Trophoblast cell (in vitro differentiated cells and primary cell): ENCODE results near the gene ZFP62.

ENCODE experiments used
- DNase-seq, 2 donors: peaks; one replicate each; pipeline ENCODE4 v3.0.0-alpha.2; 2016
- H2AFZ ChIP-seq: 2 replicates; pipeline ENCODE4 v1.6.1; 2013; ENCODE audit warnings: low read length, moderate library complexity, mild to moderate bottlenecking; ENCODE audit not compliant: insufficient read depth, poor library complexity
- H2AK5ac ChIP-seq: 2 replicates; pipeline ENCODE4 v1.6.1; 2013; ENCODE audit warnings: mild to moderate bottlenecking, low read length
- H2BK120ac ChIP-seq: 2 replicates; pipeline ENCODE4 v1.6.1; 2013; ENCODE audit warnings: low read length, mild to moderate bottlenecking, moderate library complexity; ENCODE audit not compliant: insufficient read depth, poor library complexity
- H2BK12ac ChIP-seq: 2 replicates; pipeline ENCODE4 v1.6.1; 2013; ENCODE audit warnings: mild to moderate bottlenecking, low read length, moderate library complexity
- H2BK5ac ChIP-seq: 2 replicates; pipeline ENCODE4 v1.6.1; 2013; ENCODE audit warnings: low read length, low read depth, moderate library complexity, mild to moderate bottlenecking; ENCODE audit not compliant: poor library complexity
- H3K14ac ChIP-seq: 2 replicates; pipeline ENCODE4 v1.6.1; 2013; ENCODE audit warnings: mild to moderate bottlenecking, low read length
- H3K18ac ChIP-seq: 2 replicates; pipeline ENCODE4 v1.6.1; 2013; ENCODE audit warnings: mild to moderate bottlenecking, low read length
- H3K23ac ChIP-seq: 2 replicates; pipeline ENCODE4 v1.6.1; 2013; ENCODE audit warnings: low read length
- H3K27ac ChIP-seq: 2 replicates; pipeline ENCODE4 v1.5.1; 2013; ENCODE audit warnings: low read depth, mild to moderate bottlenecking, inconsistent platforms, low read length, moderate library complexity
- H3K27me3 ChIP-seq: 2 replicates; pipeline ENCODE4 v1.6.1; 2013; ENCODE audit warnings: inconsistent platforms, mild to moderate bottlenecking, low read length, moderate library complexity; ENCODE audit not compliant: insufficient read depth
- H3K36me3 ChIP-seq, 2 experiments: 1 replicate in 1 of 2; 2 replicates in 1 of 2; pipeline ENCODE4 v1.6.1; 2013; ENCODE audit warnings: low read length in 2 of 2, mild to moderate bottlenecking in 2 of 2, moderate library complexity in 1 of 2; ENCODE audit not compliant: insufficient read depth in 2 of 2, control insufficient read depth in 1 of 2
- H3K4ac ChIP-seq: 2 replicates; pipeline ENCODE4 v1.6.1; 2013; ENCODE audit warnings: low read depth, mild to moderate bottlenecking, low read length, moderate library complexity
- H3K4me1 ChIP-seq, 2 experiments: 1 replicate in 1 of 2; 2 replicates in 1 of 2; pipeline ENCODE4 v1.6.1; 2013; ENCODE audit warnings: low read length in 2 of 2, mild to moderate bottlenecking in 2 of 2, moderate library complexity in 1 of 2; ENCODE audit not compliant: insufficient read depth in 2 of 2, control insufficient read depth in 1 of 2
- H3K4me2 ChIP-seq: 2 replicates; pipeline ENCODE4 v1.6.1; 2013; ENCODE audit warnings: inconsistent platforms, mild to moderate bottlenecking, low read length, moderate library complexity
- H3K4me3 ChIP-seq: 2 replicates; pipeline ENCODE4 v1.5.1; 2013; ENCODE audit warnings: mild to moderate bottlenecking, low read depth, low read length, inconsistent platforms
- H3K79me1 ChIP-seq: one replicate; pipeline ENCODE4 v1.6.1; 2013; ENCODE audit warnings: low read length
- H3K79me2 ChIP-seq: 2 replicates; pipeline ENCODE4 v1.6.1; 2013; ENCODE audit warnings: low read length, mild to moderate bottlenecking; ENCODE audit not compliant: control insufficient read depth, insufficient read depth, poor library complexity
- H3K9ac ChIP-seq: 2 replicates; pipeline ENCODE4 v1.6.1; 2013; ENCODE audit warnings: mild to moderate bottlenecking, low read length
- H3K9me3 ChIP-seq: 2 replicates; pipeline ENCODE4 v1.6.1; 2013; ENCODE audit warnings: low read depth, mild to moderate bottlenecking, control low read depth, inconsistent platforms, low read length; ENCODE audit not compliant: insufficient read depth
- H4K12ac ChIP-seq: 2 replicates; pipeline ENCODE4 v1.6.1; 2013; ENCODE audit warnings: low read depth, mild to moderate bottlenecking, low read length, moderate library complexity
- H4K8ac ChIP-seq: 2 replicates; pipeline ENCODE4 v1.6.1; 2013; ENCODE audit warnings: low read depth, mild to moderate bottlenecking, low read length, moderate library complexity
- H4K91ac ChIP-seq: one replicate; pipeline ENCODE4 v1.6.1; 2013; ENCODE audit warnings: low read depth, mild to moderate bottlenecking, low read length, moderate library complexity
- WGBS: extraction: QIAGEN DNeasy Blood & Tissue Kit; methylation state at CpG from one replicate; pipeline ENCODE4 v1.1.7; 2013; ENCODE audit warnings: missing lambda C conversion rate; ENCODE audit not compliant: insufficient read length, insufficient coverage; ENCODE audit errors: extremely low coverage; 5-methylcytosine and 5-hydroxymethylcytosine counted together

ZFP62 gene

DNA sequence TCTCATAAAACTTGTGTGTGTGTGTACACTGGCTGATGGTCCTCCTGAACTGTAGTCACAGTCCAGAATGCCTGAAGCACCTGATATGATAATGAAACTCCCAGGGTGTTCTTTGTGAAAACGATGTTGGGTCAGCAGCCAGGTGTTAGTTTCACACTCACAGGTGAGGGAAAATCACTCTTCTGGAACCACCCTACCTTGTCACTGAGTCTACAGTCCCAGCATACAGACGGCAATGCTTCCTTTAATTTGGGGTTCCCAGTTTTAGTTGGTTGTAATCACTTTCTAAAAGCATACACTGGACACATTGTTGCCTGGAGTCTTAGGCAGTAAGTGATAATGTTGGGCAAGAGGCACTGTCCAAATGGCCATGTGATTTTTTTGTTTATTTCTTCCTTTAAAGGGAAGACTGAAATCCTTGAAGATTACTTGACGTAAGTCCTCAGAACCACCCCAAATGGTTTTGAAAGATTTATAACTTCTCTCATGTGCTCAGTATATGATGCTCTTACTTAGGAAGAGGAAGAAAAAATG lies 40.2 kb downstream of the ZFP62 start:
- no peaks in the 10 kb centered on the region for H3K9me3 ChIP-seq
- H3K23ac ChIP-seq = no peak overlapping the region
- no peak overlapping the region for H3K4me2 ChIP-seq
- peaks cover 4 to 8% of the 10 kb centered on the region in 2 experiments for H3K4me1 ChIP-seq
- no peak overlapping the region for H3K4ac ChIP-seq
- H2BK5ac ChIP-seq = no peak overlapping the region
- no peak overlapping the region for H4K12ac ChIP-seq
- no peak overlapping the region for H2AFZ ChIP-seq
- no peak overlapping the region for H2BK12ac ChIP-seq
- H3K27me3 ChIP-seq = no peaks in the 10 kb centered on the region
- no peak overlapping the region for H3K4me3 ChIP-seq
- peaks cover 5% of the 10 kb centered on the region for H3K79me1 ChIP-seq
- H3K9ac ChIP-seq = no peak overlapping the region
- H4K8ac ChIP-seq = no peak overlapping the region
- no peak overlapping the region for H3K27ac ChIP-seq
- peak in 1 of 2 donors; percentile 40 for DNase-seq
- no peak overlapping the region for H2BK120ac ChIP-seq
- no peak overlapping the region for H2AK5ac ChIP-seq
- H3K14ac ChIP-seq = no peak overlapping the region
- WGBS = no CpG with 5 or more reads among the region's 3 CpGs
- no peaks in the 10 kb centered on the region for H3K79me2 ChIP-seq
- H4K91ac ChIP-seq = no peak overlapping the region
- no peaks in the 10 kb centered on the region for H3K36me3 ChIP-seq
- no peak overlapping the region for H3K18ac ChIP-seq

DNA sequence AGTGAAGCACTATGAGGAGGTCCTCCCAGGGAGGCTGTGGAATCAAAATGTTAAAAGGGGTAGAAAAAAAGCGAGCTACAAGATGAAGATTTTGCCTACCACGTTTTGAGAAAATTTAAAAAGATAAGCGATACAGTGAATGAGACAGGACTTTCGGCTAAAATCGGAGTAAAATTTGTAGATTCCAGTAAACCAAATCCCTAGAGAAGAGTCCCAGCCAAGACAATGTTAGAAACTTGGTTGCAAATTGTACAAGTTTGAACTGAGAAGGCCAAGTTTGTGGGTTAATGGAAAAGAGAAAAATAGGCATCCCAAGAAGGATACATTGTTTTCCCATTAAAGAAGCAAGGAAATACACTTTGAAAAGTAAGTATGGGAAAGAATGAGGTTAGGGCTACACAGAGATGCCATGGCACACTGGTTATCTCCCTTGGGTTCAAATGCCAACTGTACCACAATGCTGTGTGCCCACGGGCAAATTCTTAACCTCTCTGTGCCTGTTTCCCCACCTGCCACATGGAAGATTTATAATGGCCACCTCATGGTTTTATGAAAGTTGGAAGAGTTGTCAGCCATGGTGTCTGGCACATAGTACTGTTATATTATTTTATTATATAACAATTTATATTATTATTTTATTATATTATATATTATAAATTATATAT lies 42.3 kb downstream of the ZFP62 start:
- no peak overlapping the region for H3K14ac ChIP-seq
- no CpG with 5 or more reads among the region's 6 CpGs for WGBS
- H3K36me3 ChIP-seq = no peaks in the 10 kb centered on the region
- H3K27ac ChIP-seq = no peak overlapping the region
- no peak overlapping the region for H2BK5ac ChIP-seq
- H4K91ac ChIP-seq = no peak overlapping the region
- H3K27me3 ChIP-seq = no peaks in the 10 kb centered on the region
- no peak overlapping the region for H3K4me2 ChIP-seq
- H3K4me3 ChIP-seq = no peak overlapping the region
- H4K8ac ChIP-seq = no peak overlapping the region
- H3K23ac ChIP-seq = no peak overlapping the region
- H3K4ac ChIP-seq = no peak overlapping the region
- H3K9ac ChIP-seq = no peak overlapping the region
- H2BK120ac ChIP-seq = no peak overlapping the region
- H2AFZ ChIP-seq = no peak overlapping the region
- H3K4me1 ChIP-seq = peaks cover 4 to 8% of the 10 kb centered on the region in 2 experiments
- no peaks in the 10 kb centered on the region for H3K79me2 ChIP-seq
- H3K79me1 ChIP-seq = peaks cover 5% of the 10 kb centered on the region
- H3K9me3 ChIP-seq = no peaks in the 10 kb centered on the region
- DNase-seq = no peak
- H3K18ac ChIP-seq = no peak overlapping the region
- no peak overlapping the region for H2AK5ac ChIP-seq
- H4K12ac ChIP-seq = no peak overlapping the region
- no peak overlapping the region for H2BK12ac ChIP-seq

DNA sequence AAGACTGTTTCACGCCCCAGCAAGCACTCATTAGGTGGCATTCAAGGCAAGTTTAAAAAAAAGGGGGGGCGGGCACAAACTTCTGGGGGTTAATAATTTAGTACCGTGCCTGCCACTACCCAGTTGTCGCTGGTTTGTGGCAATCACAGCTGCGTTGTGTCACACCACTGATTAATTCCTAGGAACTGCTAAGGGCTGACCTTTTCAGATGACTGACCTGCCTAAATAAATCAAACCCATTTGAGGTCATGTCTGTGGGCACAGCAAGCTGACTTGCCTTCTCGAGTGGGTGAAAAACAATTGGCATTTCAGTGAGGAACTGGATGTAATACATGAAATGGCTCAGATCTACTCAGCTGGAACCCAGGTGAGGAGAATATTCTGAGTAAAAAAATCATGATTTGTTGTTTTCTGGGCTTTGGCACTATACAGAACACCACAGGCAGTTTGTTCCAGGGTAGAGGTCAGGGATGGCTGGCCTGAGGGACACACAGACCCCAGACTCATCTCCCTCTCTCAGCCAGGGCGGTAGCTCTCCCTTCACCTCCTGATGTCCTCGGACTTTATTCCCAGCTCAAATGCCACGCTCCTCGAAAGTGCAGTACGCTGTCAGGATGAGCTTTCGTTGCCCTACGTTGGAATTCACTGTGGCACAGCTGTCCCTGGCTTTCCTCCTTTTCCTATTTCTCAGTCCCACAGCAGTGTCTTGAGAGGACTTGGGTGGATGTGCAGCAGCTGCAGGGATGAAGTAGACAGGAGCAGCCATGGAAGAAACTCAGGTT lies 43.0 kb downstream of the ZFP62 start:
- H4K8ac ChIP-seq = no peak overlapping the region
- no peaks in the 10 kb centered on the region for H3K79me2 ChIP-seq
- no peak overlapping the region for H2AK5ac ChIP-seq
- H3K9ac ChIP-seq = no peak overlapping the region
- peaks cover 5% of the 10 kb centered on the region for H3K79me1 ChIP-seq
- no peak overlapping the region for H3K4ac ChIP-seq
- H3K23ac ChIP-seq = no peak overlapping the region
- peaks cover 4 to 8% of the 10 kb centered on the region in 2 experiments for H3K4me1 ChIP-seq
- no peak overlapping the region for H3K18ac ChIP-seq
- no peaks in the 10 kb centered on the region for H3K27me3 ChIP-seq
- no peak overlapping the region for H3K4me3 ChIP-seq
- no peak overlapping the region for H2BK120ac ChIP-seq
- no peak overlapping the region for H4K12ac ChIP-seq
- H4K91ac ChIP-seq = no peak overlapping the region
- WGBS = no CpG with 5 or more reads among the region's 13 CpGs
- H3K14ac ChIP-seq = no peak overlapping the region
- no peak overlapping the region for H2BK12ac ChIP-seq
- H3K4me2 ChIP-seq = no peak overlapping the region
- H3K27ac ChIP-seq = no peak overlapping the region
- H2AFZ ChIP-seq = no peak overlapping the region
- DNase-seq = peak in 1 of 2 donors; percentile 7
- H3K36me3 ChIP-seq = no peaks in the 10 kb centered on the region
- no peaks in the 10 kb centered on the region for H3K9me3 ChIP-seq
- H2BK5ac ChIP-seq = no peak overlapping the region

DNA sequence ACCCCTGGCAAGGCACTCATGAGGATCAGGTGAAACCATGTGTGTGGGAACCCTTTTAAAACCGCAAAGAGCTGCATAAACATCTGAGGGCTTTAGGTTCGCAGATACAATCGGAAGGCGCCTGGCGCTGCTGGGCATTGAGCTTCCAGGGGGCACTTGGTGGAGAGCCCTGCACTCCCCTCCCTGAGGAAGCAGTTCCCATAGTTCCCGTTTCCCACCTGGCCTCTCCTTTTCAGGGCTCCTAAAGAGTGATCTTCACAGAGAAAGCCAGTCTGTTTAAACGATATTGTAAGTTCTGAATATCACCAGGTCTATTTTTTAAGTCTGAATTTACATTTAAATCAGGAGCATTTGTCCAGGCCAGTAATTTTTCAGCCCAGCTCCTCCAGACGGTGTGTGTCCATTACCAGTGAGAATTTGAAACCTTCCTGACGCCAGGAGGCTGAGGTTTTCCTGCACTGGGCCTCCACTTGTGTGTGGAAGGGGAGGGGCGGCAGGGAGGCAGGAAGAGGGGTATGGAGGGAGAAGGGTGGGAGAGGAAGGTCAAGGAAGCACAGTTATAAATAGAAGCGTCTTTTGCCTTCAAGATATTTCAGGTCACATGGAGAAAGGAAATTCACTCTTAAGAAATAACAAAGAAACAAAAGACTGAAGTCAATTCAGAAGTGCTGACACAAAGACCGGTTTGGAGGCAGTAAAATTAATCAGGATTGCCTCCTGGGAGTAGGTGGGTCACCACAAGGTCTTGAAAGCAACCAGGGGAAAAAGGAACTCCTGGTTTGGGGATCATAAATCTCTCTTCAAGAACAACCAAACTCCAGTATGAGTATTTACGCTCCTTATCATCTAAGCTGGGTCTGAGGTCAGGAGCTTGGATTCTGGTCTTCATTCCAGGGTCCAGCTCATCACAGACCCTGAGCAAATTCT lies 44.2 kb downstream of the ZFP62 start:
- Histone ChIP-seq H3K4ac (no peak overlapping the region), H2AFZ (peak overlapping the region; percentile 71), H3K4me1 (peaks cover 4 to 8% of the 10 kb centered on the region in 2 experiments), H2BK5ac (peak overlapping the region; percentile 37), H4K12ac (peak overlapping the region; percentile 55), H2BK12ac (peak overlapping the region; percentile 79), H3K79me1 (peaks cover 6% of the 10 kb centered on the region), H3K4me3 (no peak overlapping the region), H3K9me3 (no peaks in the 10 kb centered on the region), H3K27ac (no peak overlapping the region), H3K4me2 (no peak overlapping the region), H2AK5ac (no peak overlapping the region), H4K91ac (peak overlapping the region; percentile 66), H2BK120ac (peak overlapping the region; percentile 81), H3K23ac (no peak overlapping the region), H3K36me3 (no peaks in the 10 kb centered on the region), H3K79me2 (no peaks in the 10 kb centered on the region), H4K8ac (peak overlapping the region; percentile 53), H3K27me3 (no peaks in the 10 kb centered on the region), H3K9ac (no peak overlapping the region), H3K14ac (peak overlapping the region; percentile 64), H3K18ac (no peak overlapping the region)
- WGBS = no CpG with 5 or more reads among the region's 13 CpGs
- DNase-seq = peak in 1 of 2 donors; percentile 26
